HepG2 (cell line): ENCODE data around the gene C1orf116. TPM values are rescaled to one million over a fixed set of nuclear protein-coding genes. Genes with fewer than 3 reads are reported as not detected.

Experiments used
- ATAD3A ChIP-seq: sonication (generic); formaldehyde crosslinking; IDR thresholded peaks from 2 replicates; pipeline ENCODE4 v1.4.0; 2020; ENCODE audit warnings: missing genetic modification reagents
- CHCHD3 ChIP-seq: sonication (generic); formaldehyde crosslinking; IDR thresholded peaks from 2 replicates; pipeline ENCODE4 v1.8.0; 2022; ENCODE audit warnings: mild to moderate bottlenecking, missing genetic modification reagents, moderate library complexity
- HCFC1 ChIP-seq: fragments of 150-350 bp; IDR thresholded peaks from 2 replicates; pipeline ENCODE4 v1.6.1; 2014; ENCODE audit warnings: low read depth, low read length
- NCOA1 ChIP-seq: sonication (generic); formaldehyde crosslinking; IDR thresholded peaks from 2 replicates; pipeline ENCODE4 v1.9.0; 2021; ENCODE audit warnings: missing genetic modification reagents
- U2AF2 ChIP-seq: fragments of 200-400 bp; formaldehyde crosslinking; IDR thresholded peaks from 2 replicates; pipeline ENCODE4 v1.6.1; 2017; ENCODE audit warnings: low read depth, mild to moderate bottlenecking, low read length
- ZC3H4 ChIP-seq: sonication (generic); formaldehyde crosslinking; IDR thresholded peaks from 2 replicates; pipeline ENCODE4 v1.4.0; 2020; ENCODE audit warnings: missing genetic modification reagents, borderline replicate concordance
- ZNF251 ChIP-seq: sonication (generic); formaldehyde crosslinking; IDR thresholded peaks from 2 replicates; pipeline ENCODE4 v1.9.0; 2021; ENCODE audit warnings: mild to moderate bottlenecking, missing genetic modification reagents
- ZNF335 ChIP-seq: sonication (generic); formaldehyde crosslinking; IDR thresholded peaks from 2 replicates; pipeline ENCODE4 v1.4.0; 2020; ENCODE audit warnings: missing genetic modification reagents
- ZNF556 ChIP-seq: sonication (generic); formaldehyde crosslinking; IDR thresholded peaks from 2 replicates; pipeline ENCODE4 v1.4.0; 2020; ENCODE audit warnings: mild to moderate bottlenecking, missing genetic modification reagents, borderline replicate concordance
- ZSCAN25 ChIP-seq: sonication (generic); formaldehyde crosslinking; IDR thresholded peaks from 2 replicates; pipeline ENCODE4 v1.8.0; 2022; ENCODE audit warnings: mild to moderate bottlenecking, missing genetic modification reagents
- polyA plus RNA-seq, 8 experiments: library from polyadenylated mRNA; depleted of rRNA in 3 of 8; stranded (reverse) in 7 of 8; unstranded in 1 of 8; fragments of >200 nt; fragmentation: Illumina TruSeq in 4 of 8; extraction: Trizol in 4 of 8; gene quantifications; 2 replicates each; pipeline versions ENCODE4 v1.2.1 to v1.2.3, GENCODE V29; 2011 to 2016; ENCODE audit warnings: low read depth in 4 of 8, missing spikeins in 1 of 8, mixed read lengths in 1 of 8; ENCODE audit not compliant: insufficient read depth in 1 of 8
- total RNA-seq, 5 experiments: library from RNA; depleted of rRNA; stranded (reverse); fragments of >200 nt; fragmentation: Illumina TruSeq; extraction: Trizol; gene quantifications; 2 replicates each; pipeline ENCODE4 v1.2.3, GENCODE V29; 2016; ENCODE audit warnings: low read depth in 1 of 5
- TF ChIP-seq, protein P1 (sequence below): sonication (generic); formaldehyde crosslinking; IDR thresholded peaks from 2 replicates; pipeline ENCODE4 v1.4.0; 2020; ENCODE audit warnings: missing genetic modification reagents
- TF ChIP-seq, protein P2 (sequence below): sonication (generic); formaldehyde crosslinking; conservative IDR thresholded peaks from 2 replicates; pipeline ENCODE4 v1.5.0; 2020; ENCODE audit warnings: missing genetic modification reagents
- TF ChIP-seq, protein P3 (sequence below): sonication (generic); formaldehyde crosslinking; IDR thresholded peaks from 2 replicates; pipeline ENCODE4 v1.4.0; 2020; ENCODE audit warnings: missing genetic modification reagents
- TF ChIP-seq, protein P4 (sequence below): sonication (generic); formaldehyde crosslinking; IDR thresholded peaks from 2 replicates; pipeline ENCODE4 v1.5.1; 2020; ENCODE audit warnings: missing genetic modification reagents, mild to moderate bottlenecking, borderline replicate concordance
- TF ChIP-seq, protein P5 (sequence below): sonication (generic); formaldehyde crosslinking; IDR thresholded peaks from 2 replicates; pipeline ENCODE4 v1.4.0; 2020; ENCODE audit warnings: missing genetic modification reagents
- TF ChIP-seq, protein P6 (sequence below): sonication (generic); formaldehyde crosslinking; IDR thresholded peaks from 2 replicates; pipeline ENCODE4 v1.4.0; 2020; ENCODE audit warnings: missing genetic modification reagents

C1orf116 gene
- total and polyA plus RNA-seq, 2 of the 13 experiments (the other 11 are each of a cell fraction or from before 2014, with no cell fraction given) = 0.51 to 0.95 TPM

DNA sequence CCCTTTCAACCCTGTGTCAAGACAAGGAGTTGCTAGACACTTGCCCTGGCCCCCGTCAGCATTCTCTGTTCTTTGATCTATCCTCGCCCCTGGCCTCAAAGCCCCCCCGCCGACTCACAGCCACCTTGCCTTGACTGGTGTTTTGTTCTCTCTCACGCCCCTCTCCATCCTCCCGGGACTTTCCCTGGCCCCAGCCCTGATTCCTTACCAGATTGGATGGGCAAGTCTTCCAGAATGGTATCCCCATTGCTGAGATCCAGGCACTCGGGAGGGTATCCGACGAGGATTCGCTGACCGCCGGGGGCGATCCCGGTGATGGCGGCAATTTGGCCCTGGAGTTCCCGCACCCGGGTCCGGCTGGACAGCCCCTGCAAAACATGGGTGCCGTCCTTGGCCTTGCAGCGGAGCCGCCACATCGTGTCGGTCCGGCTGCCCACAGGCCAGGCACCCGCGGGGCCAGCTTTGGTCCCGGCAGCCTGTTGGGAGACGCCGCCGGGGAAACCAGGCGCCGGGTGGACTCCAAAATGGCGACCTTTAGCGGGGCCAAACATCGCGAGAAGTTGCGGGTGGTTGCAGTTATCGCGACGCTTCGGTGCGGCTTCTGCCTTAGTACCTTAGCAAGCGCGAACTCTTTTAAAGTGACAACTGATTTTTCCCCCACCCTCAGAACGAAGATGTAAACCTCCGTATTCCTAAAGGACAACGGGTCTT is 18.1 kb upstream of the C1orf116 start (continued):
- TF ChIP-seq ZNF335 (CRISPR knock-in tag) (no peak), ZC3H4 (no peak), ZNF251 (CRISPR knock-in tag) (no peak), U2AF2 (no peak), CHCHD3 (no peak), ZSCAN25 (CRISPR knock-in tag) (peak; percentile 19; the same call in 1 of the 2 replicates), HCFC1 (peak; percentile 55; the same call in 1 of the 2 replicates), ATAD3A (no peak), NCOA1 (CRISPR knock-in tag) (no peak), ZNF556 (CRISPR knock-in tag) (peak; percentile 75; the same call in 1 of the 2 replicates)
- TF ChIP-seq, protein P1, sequence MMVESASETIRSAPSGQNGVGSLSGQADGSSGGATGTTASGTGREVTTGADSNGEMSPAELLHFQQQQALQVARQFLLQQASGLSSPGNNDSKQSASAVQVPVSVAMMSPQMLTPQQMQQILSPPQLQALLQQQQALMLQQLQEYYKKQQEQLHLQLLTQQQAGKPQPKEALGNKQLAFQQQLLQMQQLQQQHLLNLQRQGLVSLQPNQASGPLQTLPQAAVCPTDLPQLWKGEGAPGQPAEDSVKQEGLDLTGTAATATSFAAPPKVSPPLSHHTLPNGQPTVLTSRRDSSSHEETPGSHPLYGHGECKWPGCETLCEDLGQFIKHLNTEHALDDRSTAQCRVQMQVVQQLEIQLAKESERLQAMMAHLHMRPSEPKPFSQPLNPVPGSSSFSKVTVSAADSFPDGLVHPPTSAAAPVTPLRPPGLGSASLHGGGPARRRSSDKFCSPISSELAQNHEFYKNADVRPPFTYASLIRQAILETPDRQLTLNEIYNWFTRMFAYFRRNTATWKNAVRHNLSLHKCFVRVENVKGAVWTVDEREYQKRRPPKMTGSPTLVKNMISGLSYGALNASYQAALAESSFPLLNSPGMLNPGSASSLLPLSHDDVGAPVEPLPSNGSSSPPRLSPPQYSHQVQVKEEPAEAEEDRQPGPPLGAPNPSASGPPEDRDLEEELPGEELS (CRISPR knock-in tag) = no peak
- TF ChIP-seq, protein P2, sequence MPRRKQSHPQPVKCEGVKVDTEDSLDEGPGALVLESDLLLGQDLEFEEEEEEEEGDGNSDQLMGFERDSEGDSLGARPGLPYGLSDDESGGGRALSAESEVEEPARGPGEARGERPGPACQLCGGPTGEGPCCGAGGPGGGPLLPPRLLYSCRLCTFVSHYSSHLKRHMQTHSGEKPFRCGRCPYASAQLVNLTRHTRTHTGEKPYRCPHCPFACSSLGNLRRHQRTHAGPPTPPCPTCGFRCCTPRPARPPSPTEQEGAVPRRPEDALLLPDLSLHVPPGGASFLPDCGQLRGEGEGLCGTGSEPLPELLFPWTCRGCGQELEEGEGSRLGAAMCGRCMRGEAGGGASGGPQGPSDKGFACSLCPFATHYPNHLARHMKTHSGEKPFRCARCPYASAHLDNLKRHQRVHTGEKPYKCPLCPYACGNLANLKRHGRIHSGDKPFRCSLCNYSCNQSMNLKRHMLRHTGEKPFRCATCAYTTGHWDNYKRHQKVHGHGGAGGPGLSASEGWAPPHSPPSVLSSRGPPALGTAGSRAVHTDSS (CRISPR knock-in tag) = no peak
- TF ChIP-seq, protein P3, sequence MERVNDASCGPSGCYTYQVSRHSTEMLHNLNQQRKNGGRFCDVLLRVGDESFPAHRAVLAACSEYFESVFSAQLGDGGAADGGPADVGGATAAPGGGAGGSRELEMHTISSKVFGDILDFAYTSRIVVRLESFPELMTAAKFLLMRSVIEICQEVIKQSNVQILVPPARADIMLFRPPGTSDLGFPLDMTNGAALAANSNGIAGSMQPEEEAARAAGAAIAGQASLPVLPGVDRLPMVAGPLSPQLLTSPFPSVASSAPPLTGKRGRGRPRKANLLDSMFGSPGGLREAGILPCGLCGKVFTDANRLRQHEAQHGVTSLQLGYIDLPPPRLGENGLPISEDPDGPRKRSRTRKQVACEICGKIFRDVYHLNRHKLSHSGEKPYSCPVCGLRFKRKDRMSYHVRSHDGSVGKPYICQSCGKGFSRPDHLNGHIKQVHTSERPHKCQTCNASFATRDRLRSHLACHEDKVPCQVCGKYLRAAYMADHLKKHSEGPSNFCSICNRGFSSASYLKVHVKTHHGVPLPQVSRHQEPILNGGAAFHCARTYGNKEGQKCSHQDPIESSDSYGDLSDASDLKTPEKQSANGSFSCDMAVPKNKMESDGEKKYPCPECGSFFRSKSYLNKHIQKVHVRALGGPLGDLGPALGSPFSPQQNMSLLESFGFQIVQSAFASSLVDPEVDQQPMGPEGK (CRISPR knock-in tag) = 0 out of 2 replicates have a peak, but pooled peaks have one; percentile 16
- TF ChIP-seq, protein P4, sequence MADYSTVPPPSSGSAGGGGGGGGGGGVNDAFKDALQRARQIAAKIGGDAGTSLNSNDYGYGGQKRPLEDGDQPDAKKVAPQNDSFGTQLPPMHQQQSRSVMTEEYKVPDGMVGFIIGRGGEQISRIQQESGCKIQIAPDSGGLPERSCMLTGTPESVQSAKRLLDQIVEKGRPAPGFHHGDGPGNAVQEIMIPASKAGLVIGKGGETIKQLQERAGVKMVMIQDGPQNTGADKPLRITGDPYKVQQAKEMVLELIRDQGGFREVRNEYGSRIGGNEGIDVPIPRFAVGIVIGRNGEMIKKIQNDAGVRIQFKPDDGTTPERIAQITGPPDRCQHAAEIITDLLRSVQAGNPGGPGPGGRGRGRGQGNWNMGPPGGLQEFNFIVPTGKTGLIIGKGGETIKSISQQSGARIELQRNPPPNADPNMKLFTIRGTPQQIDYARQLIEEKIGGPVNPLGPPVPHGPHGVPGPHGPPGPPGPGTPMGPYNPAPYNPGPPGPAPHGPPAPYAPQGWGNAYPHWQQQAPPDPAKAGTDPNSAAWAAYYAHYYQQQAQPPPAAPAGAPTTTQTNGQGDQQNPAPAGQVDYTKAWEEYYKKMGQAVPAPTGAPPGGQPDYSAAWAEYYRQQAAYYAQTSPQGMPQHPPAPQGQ = no peak
- TF ChIP-seq, protein P5, sequence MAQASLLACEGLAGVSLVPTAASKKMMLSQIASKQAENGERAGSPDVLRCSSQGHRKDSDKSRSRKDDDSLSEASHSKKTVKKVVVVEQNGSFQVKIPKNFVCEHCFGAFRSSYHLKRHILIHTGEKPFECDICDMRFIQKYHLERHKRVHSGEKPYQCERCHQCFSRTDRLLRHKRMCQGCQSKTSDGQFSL (CRISPR knock-in tag) = no peak
- TF ChIP-seq, protein P6, sequence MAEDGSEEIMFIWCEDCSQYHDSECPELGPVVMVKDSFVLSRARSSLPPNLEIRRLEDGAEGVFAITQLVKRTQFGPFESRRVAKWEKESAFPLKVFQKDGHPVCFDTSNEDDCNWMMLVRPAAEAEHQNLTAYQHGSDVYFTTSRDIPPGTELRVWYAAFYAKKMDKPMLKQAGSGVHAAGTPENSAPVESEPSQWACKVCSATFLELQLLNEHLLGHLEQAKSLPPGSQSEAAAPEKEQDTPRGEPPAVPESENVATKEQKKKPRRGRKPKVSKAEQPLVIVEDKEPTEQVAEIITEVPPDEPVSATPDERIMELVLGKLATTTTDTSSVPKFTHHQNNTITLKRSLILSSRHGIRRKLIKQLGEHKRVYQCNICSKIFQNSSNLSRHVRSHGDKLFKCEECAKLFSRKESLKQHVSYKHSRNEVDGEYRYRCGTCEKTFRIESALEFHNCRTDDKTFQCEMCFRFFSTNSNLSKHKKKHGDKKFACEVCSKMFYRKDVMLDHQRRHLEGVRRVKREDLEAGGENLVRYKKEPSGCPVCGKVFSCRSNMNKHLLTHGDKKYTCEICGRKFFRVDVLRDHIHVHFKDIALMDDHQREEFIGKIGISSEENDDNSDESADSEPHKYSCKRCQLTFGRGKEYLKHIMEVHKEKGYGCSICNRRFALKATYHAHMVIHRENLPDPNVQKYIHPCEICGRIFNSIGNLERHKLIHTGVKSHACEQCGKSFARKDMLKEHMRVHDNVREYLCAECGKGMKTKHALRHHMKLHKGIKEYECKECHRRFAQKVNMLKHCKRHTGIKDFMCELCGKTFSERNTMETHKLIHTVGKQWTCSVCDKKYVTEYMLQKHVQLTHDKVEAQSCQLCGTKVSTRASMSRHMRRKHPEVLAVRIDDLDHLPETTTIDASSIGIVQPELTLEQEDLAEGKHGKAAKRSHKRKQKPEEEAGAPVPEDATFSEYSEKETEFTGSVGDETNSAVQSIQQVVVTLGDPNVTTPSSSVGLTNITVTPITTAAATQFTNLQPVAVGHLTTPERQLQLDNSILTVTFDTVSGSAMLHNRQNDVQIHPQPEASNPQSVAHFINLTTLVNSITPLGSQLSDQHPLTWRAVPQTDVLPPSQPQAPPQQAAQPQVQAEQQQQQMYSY (CRISPR knock-in tag) = no peak
